Smooth muscle cell of the coronary artery (primary cell): ENCODE data around the gene ARFGEF2. TPM values are rescaled to one million over a fixed set of nuclear protein-coding genes. Genes with fewer than 3 reads are reported as not detected.

ENCODE experiments used
- total RNA-seq: library from RNA; depleted of rRNA; stranded (reverse); fragments of >200 nt; gene quantifications from 2 replicates; pipeline ENCODE4 v1.2.3, GENCODE V29; 2014; ENCODE audit warnings: low replicate concordance

Gene ARFGEF2
- 30.9 and 31.5 TPM in 2 replicates for total RNA-seq

GRCh38 chr20:48921168-48921882 lies at the start of gene ARFGEF2:
Gene ARFGEF2, plus strand, starts transcription at chr20:48921711. Its CDS starts 179 bp downstream, at chr20:48921890.

GRCh38 chr20:49046087-49046900 lies 124.8 kb downstream of the ARFGEF2 start, which contains the start of gene CSE1L:
Gene CSE1L, plus strand, starts transcription at chr20:49046312. Its CDS starts 12,152 bp downstream, at chr20:49058464.

Other genes with a start within 250 kb of the ARFGEF2 start
- 18.7 and 26.5 TPM in 2 replicates for gene PREX1, start 93.7 kb upstream of the ARFGEF2 start, total RNA-seq
- gene CSE1L, start 124.6 kb downstream of the ARFGEF2 start, total RNA-seq: 25.9 and 53.7 TPM in 2 replicates